ENCODE results near the gene FUT4.

DNA sequence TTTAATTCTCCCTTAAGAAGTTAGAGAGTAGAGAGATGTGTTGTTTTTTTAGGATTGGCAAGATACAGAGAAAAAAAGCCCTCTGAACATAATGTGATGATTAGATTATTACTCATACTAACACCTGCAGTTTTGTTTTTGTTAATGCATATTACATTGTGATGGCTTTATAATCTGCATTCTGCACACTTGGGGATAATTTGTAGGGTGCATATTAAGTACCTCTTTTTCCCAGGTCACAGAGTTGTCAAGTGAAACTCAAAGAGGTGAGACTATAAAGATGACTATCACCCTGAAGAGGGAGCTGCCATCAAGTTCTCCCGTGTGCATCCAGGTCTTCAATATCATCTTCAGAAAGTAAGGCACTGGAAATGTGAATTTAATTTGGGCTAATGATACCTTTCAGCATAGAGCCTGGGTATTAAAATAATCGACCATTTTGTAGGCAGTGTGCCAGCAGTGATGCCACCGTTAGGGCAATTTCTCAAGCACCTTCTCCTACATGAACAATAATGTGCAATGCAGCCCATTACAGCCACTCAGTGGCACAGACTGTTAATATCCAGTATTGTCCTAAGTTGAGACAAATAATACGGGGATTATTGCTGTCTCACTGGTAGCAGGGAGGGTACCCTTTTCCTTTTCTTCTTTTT, 39.6 kb downstream of the FUT4 start:
- TF ChIP-seq, protein P1, sequence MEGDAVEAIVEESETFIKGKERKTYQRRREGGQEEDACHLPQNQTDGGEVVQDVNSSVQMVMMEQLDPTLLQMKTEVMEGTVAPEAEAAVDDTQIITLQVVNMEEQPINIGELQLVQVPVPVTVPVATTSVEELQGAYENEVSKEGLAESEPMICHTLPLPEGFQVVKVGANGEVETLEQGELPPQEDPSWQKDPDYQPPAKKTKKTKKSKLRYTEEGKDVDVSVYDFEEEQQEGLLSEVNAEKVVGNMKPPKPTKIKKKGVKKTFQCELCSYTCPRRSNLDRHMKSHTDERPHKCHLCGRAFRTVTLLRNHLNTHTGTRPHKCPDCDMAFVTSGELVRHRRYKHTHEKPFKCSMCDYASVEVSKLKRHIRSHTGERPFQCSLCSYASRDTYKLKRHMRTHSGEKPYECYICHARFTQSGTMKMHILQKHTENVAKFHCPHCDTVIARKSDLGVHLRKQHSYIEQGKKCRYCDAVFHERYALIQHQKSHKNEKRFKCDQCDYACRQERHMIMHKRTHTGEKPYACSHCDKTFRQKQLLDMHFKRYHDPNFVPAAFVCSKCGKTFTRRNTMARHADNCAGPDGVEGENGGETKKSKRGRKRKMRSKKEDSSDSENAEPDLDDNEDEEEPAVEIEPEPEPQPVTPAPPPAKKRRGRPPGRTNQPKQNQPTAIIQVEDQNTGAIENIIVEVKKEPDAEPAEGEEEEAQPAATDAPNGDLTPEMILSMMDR (IDR thresholded peaks at IDR 0.05; ENCODE audit: poor library complexity), result no peak
- TF ChIP-seq EZH2 (IDR thresholded peaks at IDR 0.05; ENCODE audit: borderline replicate concordance), result no peak
